Activated B cell treated with CpG ODN at 0.5 μM for 24 hours (primary cell): Measurements from ENCODE around the gene PXDN. TPM values are rescaled to one million over a fixed set of nuclear protein-coding genes. Genes with fewer than 3 reads are reported as not detected.

Source experiments
- ATAC-seq: fragments of 200-7000 bp; cut with Tn5 transposase; one replicate; pipeline ENCODE4 v1.10.0; 2021; ENCODE audit warnings: low read depth, mild to moderate bottlenecking, moderate library complexity
- CTCF ChIA-PET: fragments of 350-600 bp; sonication (Branson Sonifier 250); formaldehyde crosslinking; loops from one replicate; lab custom pipeline; 2021; ENCODE audit warnings: antibody characterized with exemption; lab: Charles Lee
- POLR2A ChIA-PET: fragments of 350-600 bp; sonication (Branson Sonifier 250); formaldehyde crosslinking; loops from one replicate; lab custom pipeline; 2021; ENCODE audit warnings: antibody characterized with exemption; lab: Charles Lee
- DNase-seq: peaks from one replicate; pipeline ENCODE4 v3.0.0; 2022
- H3K27ac Mint-ChIP-seq: one replicate; pipeline ENCODE4 v1.8.0; 2020; ENCODE audit warnings: mixed read lengths
- H3K27me3 Mint-ChIP-seq: one replicate; pipeline ENCODE4 v1.8.0; 2021; ENCODE audit warnings: mixed read lengths
- H3K36me3 Mint-ChIP-seq: one replicate; pipeline ENCODE4 v1.8.0; 2021; ENCODE audit warnings: low read depth, mixed read lengths
- H3K4me1 Mint-ChIP-seq: one replicate; pipeline ENCODE4 v1.8.0; 2021; ENCODE audit warnings: mixed read lengths
- H3K4me3 Mint-ChIP-seq: one replicate; pipeline ENCODE4 v1.8.0; 2020; ENCODE audit warnings: mild to moderate bottlenecking, mixed read lengths
- H3K9me3 Mint-ChIP-seq: one replicate; pipeline ENCODE4 v1.8.0; 2020; ENCODE audit warnings: mixed read lengths
- intact Hi-C: fragments of 100-400 bp; cut with micrococcal nuclease; formaldehyde crosslinking; loops from one replicate; pipeline ENCODE4 v1.15.1; 2024
- total RNA-seq: library from RNA; stranded (reverse); gene quantifications from 2 replicates; pipeline ENCODE4 v1.2.3, GENCODE V29; 2022
- TF ChIP-seq, protein P1 (sequence below): fragments of 200-600 bp; IDR thresholded peaks from one replicate; pipeline ENCODE4 v1.8.0; 2022; ENCODE audit warnings: antibody characterized with exemption, mild to moderate bottlenecking

The PXDN gene
- total RNA-seq, 1 donor from 2014 or later: 1.1 TPM

DNA sequence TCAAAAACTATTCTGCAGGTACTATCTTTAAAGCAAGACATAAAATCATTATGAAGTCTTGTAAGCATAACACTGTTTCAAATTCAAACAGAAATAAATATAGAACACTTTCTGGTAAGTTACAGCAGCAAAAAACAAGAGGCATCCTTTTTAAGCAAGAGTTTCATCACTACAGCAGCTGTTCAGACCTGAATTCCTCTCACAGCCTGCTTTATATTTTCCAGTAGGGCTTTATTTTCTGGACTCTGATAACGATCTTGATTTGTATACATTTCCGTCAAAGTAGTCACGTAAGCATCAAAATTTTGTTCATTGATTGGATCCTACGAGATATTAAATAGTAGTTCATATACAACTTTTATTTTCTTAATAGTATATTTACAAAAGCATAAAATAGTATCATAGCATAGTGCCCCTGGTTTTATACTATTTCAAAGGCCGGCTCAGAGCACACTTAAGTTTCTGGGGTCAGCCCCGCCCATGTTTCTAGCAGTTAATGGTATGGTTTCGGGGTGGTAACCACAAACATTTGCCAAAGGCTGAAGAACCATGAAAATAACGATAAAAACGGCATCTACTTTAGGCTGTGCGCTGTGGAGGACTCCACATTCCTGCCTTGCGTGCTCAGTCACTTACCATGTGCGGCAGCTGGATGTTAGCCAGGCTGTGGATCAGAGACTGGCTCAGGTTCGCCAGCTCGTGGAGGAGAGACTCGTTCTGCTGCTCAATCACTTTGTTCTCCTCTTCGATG lies 47.5 kb upstream of the PXDN start:
- DNase-seq (no peak), ATAC-seq (no peak)
- intact Hi-C loops: no loop called here
- H3K4me1 Mint-ChIP-seq: no peaks in the 10 kb centered on the region
- no peaks in the 10 kb centered on the region for H3K9me3 Mint-ChIP-seq
- peaks cover 6% of the 10 kb centered on the region for H3K27me3 Mint-ChIP-seq
- no peak overlapping the region for H3K27ac Mint-ChIP-seq
- TF ChIP-seq, protein P1, sequence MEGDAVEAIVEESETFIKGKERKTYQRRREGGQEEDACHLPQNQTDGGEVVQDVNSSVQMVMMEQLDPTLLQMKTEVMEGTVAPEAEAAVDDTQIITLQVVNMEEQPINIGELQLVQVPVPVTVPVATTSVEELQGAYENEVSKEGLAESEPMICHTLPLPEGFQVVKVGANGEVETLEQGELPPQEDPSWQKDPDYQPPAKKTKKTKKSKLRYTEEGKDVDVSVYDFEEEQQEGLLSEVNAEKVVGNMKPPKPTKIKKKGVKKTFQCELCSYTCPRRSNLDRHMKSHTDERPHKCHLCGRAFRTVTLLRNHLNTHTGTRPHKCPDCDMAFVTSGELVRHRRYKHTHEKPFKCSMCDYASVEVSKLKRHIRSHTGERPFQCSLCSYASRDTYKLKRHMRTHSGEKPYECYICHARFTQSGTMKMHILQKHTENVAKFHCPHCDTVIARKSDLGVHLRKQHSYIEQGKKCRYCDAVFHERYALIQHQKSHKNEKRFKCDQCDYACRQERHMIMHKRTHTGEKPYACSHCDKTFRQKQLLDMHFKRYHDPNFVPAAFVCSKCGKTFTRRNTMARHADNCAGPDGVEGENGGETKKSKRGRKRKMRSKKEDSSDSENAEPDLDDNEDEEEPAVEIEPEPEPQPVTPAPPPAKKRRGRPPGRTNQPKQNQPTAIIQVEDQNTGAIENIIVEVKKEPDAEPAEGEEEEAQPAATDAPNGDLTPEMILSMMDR: no peak
- no peaks in the 10 kb centered on the region for H3K36me3 Mint-ChIP-seq
- no peak overlapping the region for H3K4me3 Mint-ChIP-seq
- ChIA-PET CTCF (no interaction called here), POLR2A (no interaction called here)

DNA sequence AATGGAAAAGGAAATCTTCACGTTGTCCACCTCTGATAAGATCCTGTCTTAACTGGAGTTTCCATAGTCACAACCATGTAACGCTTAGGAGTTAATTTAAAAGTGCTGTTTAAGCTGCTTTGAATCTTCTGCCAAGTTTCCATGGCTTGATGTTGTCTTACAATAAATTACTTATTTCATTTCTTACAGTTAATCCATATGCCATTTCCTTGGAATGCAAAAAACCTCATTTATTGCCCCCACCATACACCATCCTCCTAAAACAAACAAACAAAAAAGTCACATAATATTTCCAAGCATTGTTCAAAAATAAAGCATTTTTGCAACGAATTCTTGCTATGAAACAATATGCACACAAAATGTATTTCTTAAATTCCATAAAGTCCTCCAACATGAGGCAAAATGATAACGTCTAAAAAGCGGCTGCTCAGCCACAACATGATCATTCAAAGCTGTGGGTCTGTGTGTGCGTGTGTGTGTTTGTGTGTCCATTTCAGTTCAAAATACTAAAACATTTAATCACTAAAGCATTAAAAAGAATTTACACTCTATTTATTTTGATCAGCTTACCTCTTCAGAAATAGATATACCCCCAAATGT lies 46.8 kb upstream of the PXDN start:
- ATAC-seq: no peak
- H3K36me3 Mint-ChIP-seq: no peaks in the 10 kb centered on the region
- POLR2A ChIA-PET: no interaction called here
- no peak overlapping the region for H3K27ac Mint-ChIP-seq
- H3K4me3 Mint-ChIP-seq: no peak overlapping the region
- H3K4me1 Mint-ChIP-seq: no peaks in the 10 kb centered on the region
- TF ChIP-seq, protein P1: no peak
- DNase-seq: no peak
- CTCF ChIA-PET: no interaction called here
- H3K27me3 Mint-ChIP-seq: peaks cover 4% of the 10 kb centered on the region
- intact Hi-C loops: no loop called here
- no peaks in the 10 kb centered on the region for H3K9me3 Mint-ChIP-seq

DNA sequence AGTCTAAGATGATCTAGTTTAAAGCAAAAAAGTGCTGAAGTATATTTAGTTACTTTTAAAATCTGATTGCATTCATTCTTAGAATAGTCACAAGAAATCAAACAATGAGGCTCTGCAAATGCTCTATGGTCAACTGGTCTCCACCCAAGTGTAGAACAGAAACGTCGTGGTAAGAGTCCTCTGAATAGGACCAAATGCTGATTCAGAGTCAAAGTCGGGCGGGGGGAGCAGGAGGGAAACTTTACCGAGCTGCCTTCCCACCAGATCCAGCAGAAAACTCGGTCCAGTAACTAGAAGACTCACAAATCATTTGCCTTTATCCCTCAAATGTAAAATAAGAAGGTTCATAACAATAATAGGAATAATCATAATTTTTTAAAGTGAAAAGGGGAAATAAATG lies 46.2 kb upstream of the PXDN start:
- no peaks in the 10 kb centered on the region for H3K36me3 Mint-ChIP-seq
- peaks cover 4% of the 10 kb centered on the region for H3K27me3 Mint-ChIP-seq
- ATAC-seq (no peak), DNase-seq (no peak)
- CTCF ChIA-PET: no interaction called here
- TF ChIP-seq, protein P1: no peak
- no peak overlapping the region for H3K27ac Mint-ChIP-seq
- H3K4me3 Mint-ChIP-seq: no peak overlapping the region
- intact Hi-C loops: no loop called here
- POLR2A ChIA-PET: no interaction called here
- H3K9me3 Mint-ChIP-seq: no peaks in the 10 kb centered on the region
- no peaks in the 10 kb centered on the region for H3K4me1 Mint-ChIP-seq

DNA sequence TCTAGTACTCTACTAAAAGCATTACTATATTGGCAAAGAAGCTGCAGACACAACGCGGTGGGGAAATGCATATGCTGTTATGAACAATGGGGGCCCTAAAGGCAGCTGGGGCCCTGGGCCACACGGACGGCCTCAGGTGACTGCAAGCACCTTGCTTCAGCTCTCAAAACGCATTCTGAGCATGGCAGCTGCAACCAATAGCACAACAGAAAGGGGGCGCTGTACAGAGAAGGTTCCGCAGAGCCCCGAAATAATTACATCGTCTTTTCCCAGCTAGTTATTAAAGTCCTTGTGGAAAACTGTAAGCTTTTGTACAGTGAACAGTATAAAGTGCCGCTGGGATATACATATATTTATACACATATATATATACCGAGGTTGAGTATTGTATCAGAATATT lies 45.3 kb upstream of the PXDN start:
- Mint-ChIP-seq H3K27ac (no peak overlapping the region), H3K4me1 (no peaks in the 10 kb centered on the region), H3K27me3 (peaks cover 2% of the 10 kb centered on the region), H3K4me3 (no peak overlapping the region), H3K36me3 (no peaks in the 10 kb centered on the region), H3K9me3 (no peaks in the 10 kb centered on the region)
- POLR2A ChIA-PET: no interaction called here
- CTCF ChIA-PET: no interaction called here
- DNase-seq (no peak), ATAC-seq (no peak)
- intact Hi-C loops: no loop called here
- TF ChIP-seq, protein P1: no peak

DNA sequence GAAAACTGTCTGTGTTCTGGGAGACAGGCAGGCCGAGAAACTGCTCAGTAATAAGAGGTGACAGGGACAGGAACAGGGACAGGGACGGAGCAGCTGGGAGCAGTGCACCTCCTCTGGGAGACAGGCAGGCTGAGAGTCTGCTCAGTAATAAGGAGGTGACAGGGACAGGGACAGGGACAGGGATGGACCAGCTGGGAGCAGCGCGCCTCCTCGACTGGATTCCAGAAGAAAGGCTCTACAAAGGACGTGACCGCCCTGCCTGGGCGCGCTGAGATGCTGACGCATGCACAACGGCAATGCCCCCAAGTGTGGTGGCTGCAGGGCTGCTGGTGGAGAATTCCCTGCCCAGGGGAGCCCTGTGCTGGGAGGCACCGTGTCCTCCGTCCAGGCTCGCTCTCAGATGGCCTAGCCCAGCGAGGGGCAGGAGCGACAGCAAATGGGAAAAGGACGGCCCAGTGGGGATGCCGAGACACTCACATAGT lies 44.2 kb upstream of the PXDN start:
- intact Hi-C loops: no loop called here
- TF ChIP-seq, protein P1: no peak
- no peaks in the 10 kb centered on the region for H3K9me3 Mint-ChIP-seq
- ChIA-PET CTCF (no interaction called here), POLR2A (no interaction called here)
- H3K4me3 Mint-ChIP-seq: no peak overlapping the region
- H3K27ac Mint-ChIP-seq: no peak overlapping the region
- peaks cover 2% of the 10 kb centered on the region for H3K27me3 Mint-ChIP-seq
- ATAC-seq (no peak), DNase-seq (no peak)
- no peaks in the 10 kb centered on the region for H3K36me3 Mint-ChIP-seq
- H3K4me1 Mint-ChIP-seq: no peaks in the 10 kb centered on the region
